EL (cell line): ENCODE measurements around the gene ALX3.

Source experiments
- DNase-seq: peaks from one replicate; pipeline ENCODE4 v3.0.0-alpha.2; 2016

Gene ALX3

DNA sequence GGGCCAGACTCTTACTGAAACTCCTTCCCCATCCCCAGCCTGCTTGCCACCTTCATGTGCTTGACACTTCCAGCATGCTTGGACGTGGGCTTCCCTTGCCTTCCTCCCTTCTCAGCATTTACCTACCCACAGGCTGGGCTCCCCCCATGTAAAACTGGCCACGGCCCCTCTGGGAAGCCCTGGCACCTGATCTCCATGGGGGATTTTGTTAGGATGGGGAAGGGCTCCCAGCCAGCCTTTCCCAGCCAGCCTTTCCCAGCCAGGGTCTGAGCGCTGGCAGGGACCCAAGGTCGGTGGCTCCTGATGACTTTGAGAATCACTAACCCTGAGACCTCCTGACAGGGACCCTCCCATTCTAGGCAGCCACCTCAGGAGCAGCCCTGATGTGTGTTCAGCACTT, 6.7 kb downstream of the ALX3 start:
- DNase-seq: no peak

DNA sequence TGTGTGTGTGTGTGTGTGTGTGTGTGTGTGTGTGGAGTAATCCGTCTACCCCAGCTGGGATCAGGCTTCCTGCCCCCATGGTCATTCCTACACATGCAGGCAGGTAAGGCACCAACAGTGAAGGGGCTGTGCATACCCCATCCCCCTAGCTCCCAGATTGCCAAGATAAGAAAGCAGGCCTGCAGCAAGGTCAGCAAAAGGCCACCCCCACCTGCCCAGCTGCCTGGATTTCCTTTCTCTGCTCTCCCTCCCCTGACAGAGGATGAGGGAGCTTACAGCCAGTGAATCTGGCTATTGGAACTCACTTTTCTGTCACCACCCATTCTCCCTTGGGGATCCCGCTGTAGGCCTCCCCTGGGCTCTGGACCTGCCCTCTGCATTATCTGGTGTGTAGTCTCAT, 7.9 kb downstream of the ALX3 start:
- DNase-seq: no peak

DNA sequence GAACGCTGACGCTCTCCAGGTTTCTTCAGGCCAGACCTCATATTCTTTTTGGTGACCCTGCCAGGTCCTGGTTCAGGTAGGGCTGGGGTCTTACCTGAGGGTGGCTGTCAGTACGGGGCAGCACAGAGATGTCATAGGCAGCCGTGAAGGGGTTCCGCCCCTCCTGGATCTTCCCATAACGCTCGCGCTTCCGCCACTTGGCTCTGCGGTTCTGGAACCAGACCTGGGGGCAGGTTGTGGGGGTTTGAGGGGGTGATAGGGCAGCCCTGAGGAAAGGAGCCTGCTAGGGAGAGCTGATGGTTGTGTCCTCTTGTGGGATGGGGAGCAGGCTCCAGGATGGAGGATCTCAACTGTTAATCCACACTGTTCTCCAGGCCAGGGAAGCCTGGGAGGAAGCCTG, 9.1 kb downstream of the ALX3 start:
- no peak for DNase-seq

DNA sequence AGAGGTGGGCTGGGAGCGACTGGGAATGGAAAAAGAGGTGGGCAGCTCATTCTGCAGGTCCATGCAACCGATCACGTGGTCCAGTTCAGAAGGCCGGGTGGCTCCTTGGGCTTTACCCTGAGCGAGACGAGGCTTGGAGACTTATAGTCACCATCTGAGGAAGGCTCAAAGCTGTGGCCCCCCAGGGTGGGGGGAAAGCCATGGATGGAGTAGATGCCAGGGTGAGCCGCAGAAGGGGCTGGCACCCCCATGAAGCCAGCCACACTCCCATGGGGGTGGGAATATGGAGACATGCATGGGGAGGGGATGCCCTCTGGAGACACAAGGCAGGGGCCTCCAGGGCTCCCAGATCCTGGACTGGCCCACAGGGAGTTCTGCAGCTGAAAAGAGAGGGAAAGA, 9.8 kb downstream of the ALX3 start:
- no peak for DNase-seq

DNA sequence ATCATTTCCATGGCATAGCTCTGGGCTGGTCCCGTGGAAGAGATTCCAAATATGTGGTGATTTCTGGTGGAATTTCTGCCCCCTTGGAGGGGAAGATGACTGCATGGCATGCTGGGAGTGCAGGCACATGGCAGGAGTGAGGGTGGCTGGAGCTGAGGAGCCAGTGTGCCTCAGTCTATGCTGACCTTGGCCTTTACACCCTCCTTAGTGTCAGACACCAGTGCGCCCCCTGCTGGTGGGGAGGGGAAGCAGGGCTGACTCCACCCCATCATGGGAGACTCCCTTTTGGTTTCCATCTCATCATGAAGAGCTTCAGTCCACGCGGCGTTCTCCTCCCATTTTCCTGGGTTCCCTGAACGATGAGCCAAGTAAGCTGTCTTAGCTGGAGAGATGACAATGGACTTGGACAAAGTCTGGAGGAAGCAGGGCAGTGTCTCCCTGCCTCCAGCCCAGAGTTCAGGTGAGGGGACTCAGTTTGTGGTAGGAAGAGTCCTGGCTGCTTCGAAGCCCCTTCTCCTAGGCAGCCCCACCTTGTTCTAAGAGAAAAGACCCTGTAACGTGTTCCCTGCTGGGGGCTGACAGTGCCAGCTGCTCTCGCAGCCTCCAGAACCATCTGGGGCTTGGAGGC, 10.3 kb downstream of the ALX3 start:
- DNase-seq: peak; percentile 37

DNA sequence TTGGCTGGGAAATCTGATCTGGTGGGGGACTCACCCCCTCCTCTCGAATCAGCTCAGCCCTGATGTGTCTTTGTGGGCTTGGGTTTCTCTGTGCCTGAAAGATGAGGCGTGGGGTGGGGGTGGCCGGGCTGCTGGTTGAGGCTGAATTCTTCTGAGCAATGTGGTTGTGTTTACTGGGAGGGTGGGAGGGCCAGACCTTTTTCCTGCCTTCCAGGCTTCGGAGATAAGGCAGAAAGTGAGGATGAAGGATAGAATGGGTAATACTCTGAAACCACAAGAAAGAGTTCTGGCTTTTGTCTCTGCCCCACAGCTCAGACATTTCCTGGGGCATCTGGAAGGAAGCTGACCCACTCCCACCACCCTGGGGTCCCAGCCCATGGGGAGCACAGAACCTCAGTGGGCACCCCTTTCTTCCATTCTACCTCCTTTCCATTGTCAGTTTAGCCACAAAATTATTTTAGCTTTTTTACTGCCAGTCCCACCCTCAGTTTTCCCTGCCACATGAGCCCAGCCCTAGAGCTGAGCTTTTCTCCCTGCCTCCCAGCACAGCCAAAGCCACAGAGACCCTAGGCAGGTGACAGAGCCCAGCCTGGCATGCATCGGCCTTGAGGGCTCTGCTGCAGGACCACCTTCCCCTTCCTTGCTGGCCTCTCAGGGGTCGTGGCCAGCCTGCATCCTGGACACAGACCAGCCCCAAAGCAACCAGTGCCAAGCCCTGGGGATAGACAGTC, 11.2 kb downstream of the ALX3 start:
- no peak for DNase-seq

DNA sequence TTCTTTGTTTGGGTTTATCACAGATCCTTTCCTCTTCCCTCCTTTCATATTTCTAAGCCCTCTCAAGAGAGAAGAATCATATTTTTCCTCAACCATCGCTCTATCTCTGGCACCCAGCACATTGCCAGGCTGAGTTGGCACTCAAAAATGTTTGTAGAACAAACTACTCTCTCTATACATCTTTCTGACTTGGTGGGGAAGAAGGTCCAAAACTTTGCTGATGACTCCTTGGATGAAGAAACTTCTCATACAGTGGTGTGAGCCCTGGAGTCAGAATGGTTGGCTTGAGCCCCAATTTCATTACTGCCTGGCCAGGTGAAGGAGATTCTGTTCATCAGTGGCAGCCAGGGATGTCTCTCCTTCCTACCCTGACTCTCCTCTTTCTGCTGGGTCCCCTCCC, 11.9 kb downstream of the ALX3 start:
- no peak for DNase-seq

DNA sequence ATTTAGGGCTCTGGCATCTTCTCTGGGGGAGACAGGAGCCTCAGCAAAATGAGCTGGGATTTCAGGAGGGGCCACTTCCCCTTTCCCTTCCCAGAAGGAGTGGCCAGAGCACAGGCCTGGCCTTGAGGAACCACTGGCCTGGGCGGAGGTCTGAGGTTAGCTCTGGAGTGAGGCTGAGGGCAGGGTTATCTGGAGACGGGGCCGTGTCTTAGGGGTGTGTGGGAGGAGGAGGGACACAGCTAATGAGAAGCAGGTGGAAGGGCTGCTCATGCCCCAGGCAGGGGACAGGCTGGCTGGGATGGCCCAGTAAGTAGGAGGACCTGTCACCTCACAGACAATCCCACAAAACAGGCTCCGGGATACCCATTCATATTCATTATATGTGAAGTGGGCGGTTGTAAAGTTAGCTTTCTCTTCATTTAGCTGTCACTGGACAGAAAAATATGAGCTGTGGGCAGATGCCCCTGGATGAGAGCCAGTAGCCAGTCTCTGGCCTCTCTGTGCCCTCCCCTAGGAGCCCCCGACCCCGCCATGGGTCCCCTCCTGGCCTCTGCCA, 12.4 kb downstream of the ALX3 start:
- DNase-seq: peak; percentile 39

DNA sequence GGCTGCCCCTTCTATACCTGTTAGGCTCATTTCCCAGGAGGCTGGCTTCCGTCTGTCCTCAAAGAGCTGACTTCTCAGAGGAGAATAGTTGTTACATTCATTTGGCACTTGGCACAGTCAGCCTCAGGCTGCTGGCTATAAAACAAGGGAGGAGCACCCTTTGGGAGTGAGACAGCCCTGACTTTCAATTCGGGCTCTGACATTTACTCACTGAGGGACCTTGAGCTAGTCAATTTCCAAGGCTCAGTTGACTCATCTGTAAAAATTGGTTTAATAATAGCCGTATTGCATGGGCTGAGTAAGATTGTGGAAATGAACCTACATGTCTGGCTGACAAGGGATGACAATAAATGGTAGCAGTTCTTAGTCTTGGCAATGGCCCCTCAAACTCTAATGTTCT, 13.7 kb downstream of the ALX3 start:
- peak; percentile 91 for DNase-seq

DNA sequence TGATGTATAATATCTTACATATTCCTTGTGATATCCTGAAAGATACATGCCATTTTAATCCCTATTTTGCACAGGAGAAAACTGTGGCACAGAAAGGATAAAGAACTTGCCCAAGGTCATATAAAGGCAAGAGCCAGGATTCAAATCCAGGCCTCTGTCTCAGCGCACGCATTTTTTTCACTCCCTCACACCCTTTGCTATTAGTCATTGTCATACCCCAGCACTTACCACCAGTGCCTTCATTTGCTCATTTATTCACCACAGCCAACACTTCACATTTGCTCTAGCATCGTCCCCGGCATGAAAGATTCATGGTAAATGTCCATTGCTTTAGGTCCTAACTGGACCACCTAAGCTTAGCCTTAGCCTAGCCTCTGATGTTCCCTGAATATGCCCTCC, 14.2 kb downstream of the ALX3 start:
- peak; percentile 71 for DNase-seq

DNA sequence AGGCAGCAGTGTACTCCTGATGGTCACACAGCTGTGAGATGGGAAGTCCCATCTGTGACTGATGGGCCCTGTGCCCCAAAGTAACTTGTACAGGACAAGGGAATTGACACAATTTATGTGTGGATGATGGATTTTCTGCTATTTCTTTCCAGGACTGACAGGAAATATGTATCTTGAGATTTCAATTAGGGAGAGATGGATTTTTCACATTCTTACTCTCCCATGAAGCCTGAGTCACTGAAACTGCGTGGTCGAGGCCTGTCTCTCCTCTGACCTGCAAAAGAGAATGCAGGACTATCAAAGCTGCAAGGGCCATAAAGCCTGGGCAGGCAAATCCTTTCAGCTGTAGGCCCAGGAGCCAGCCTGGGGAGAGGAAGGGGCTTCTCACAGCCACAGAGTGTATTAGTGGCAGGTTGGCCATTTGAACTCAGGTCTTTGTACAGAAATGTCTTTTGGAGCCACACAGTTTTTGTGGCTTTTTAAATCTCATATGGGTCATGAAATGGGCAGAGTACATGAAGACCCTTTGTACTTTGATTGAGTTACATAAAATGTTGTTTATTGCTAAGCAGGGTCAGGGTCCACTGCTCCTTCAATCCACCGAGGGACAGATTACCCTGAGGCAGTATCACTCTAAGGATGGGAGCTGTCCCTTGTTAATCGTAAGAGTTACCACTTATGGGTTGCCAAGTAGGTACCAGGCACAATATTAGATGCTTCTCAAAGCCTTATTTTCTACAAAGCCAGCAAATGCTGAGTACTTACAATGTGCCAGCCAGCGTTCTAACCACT, 14.8 kb downstream of the ALX3 start:
- DNase-seq: peak; percentile 87

DNA sequence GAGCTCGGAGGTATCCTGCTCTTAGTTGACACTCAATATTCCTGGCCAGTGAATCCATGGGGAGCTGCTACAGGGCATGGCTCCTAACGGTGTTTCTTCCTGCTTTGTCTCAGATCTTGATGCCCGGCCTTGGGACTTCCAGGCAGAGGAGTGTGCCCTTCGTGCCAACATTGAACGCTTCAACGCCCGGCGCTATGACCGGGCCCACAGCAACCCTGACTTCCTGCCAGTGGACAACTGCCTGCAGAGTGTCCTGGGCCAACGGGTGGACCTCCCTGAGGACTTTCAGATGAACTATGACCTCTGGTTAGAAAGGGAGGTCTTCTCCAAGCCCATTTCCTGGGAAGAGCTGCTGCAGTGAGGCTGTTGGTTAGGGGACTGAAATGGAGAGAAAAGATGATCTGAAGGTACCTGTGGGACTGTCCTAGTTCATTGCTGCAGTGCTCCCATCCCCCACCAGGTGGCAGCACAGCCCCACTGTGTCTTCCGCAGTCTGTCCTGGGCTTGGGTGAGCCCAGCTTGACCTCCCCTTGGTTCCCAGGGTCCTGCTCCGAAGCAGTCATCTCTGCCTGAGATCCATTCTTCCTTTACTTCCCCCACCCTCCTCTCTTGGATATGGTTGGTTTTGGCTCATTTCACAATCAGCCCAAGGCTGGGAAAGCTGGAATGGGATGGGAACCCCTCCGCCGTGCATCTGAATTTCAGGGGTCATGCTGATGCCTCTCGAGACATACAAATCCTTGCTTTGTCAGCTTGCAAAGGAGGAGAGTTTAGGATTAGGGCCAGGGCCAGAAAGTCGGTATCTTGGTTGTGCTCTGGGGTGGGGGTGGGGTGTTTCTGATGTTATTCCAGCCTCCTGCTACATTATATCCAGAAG, 16.7 kb downstream of the ALX3 start:
- peak; percentile 62 for DNase-seq

DNA sequence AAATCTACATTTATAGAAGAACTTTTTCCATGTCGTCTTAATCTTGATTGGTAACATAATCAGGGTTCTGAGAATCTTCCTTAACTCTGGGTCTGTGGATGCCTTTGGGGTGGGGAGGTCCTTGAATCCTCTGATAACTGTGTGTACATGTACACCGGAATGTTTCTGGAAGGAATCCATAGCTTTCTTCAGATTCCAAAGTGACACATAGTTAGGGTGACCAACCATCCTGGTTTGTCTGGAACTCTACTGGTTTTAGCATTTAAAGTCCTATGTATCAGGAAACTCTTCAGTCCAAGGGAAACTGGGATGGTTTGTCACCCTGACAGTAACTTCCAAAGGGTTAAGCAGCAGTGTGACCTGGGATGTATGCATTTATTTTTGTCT, 19.2 kb downstream of the ALX3 start:
- DNase-seq: peak; percentile 56

DNA sequence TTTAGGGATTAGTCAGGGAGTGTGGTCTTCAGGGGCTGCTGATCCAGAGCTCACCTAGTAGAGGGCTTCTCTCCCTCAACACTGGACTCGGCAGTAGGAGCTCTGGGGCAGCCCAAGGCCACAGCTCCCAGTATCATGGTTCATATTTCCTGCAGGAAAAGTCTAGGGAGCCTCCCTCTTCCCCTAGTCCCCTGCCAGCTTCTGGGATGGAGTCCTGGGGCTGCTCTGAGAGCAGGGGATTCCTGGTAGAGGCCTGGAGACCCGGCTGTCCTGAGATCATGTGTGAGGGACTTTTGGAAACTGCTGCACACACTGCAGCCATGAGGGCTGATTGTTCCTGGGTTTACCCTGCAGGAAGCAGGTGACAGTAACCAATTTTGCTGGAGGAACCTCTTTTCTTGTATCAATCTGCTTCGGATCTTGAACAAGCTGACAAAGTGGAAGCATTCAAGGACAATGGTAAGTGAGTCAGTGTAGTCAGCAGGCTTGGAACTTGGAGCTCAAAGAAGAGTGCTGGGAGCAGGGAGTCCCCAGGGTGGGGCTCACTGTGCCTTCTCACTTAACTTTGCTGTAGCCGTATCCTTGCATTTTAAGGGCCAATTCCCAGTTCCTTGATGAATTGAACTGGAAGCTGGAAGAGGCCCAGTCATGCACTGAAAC, 19.7 kb downstream of the ALX3 start:
- no peak for DNase-seq

DNA sequence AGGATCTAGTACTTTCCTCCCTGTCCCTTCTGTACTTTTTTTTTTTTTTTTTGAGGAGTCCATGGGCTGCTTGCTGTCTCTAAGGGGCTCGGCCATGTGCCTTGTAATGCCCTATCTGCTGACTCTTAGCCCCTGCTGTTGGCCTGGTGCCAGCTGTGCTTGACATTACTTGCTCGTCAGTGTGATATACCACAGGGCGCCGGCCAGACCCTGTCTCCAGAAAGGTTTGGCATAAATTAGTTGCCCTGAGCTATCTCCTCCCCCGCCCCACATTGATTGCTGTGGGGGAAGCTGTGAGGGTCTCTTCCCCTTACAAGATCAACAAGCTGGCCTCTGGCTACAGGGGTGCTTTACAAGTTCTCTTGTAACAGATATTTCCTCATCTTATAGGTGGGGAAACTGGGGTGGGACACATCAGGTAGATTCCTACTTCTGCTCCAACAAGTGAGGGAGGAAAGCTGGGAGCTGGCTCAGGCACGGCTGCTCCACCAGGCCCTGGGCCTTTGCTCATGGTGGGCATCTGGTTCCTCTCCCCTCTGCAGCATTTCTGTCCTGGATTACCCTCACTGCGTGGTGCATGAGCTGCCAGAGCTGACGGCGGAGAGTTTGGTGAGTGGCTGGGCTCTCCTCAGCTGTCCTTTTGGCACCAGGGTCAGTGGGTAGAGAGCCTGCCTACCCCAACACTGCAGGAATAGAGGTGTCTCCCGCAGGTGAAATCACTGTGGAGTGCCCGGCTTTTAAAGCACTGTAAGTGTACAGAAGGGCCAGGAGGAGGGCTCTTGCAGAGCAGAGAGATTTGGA, 20.5 kb downstream of the ALX3 start:
- no peak for DNase-seq

DNA sequence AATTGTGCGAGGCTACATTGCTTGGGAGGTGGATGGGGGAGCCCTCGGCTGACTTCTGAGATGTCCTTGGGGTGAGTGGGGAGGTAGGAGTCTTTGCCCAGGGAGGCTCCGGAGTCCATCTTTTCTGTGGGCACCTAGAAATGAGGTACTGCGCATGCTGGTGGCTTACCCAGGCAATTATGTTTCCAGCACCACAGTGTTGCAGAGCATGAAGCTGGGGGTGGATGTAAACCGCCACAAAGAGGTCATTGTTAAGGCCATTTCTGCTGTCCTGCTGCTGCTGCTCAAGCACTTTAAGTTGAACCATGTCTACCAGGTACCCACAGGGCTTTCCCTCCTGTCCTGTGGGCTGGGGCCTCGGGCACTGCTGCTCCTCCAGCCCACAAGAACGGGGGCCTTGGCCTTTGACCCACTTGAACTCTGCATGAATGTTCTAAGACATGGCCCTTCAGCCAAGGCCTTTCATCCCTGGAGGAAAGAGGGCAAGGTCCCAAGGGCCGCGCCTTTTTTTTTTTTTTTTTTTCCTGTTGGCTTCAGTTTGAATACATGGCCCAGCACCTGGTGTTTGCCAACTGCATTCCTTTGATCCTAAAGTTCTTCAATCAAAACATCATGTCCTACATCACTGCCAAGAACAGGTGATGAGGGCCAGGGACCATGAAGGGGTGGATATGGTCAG, 21.4 kb downstream of the ALX3 start:
- no peak for DNase-seq

DNA sequence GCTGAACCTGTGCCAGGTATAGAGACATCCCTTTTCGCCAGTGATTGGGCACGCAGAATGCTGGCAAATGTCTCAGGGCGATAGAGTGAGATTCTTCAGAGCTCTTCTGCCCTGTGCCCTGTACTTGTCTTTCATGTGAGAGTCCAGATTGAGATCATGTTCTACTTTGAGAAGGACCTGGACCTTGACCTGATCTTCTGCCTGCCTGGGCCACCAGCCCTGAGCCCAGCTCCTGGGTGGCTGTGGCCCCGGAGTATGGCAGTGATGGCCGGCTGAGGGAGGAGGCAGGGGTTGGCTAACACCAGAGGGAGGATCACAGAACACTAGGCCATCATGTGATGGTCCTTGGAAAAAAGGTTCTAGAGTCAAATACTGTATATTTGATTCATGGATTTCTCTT, 22.2 kb downstream of the ALX3 start:
- no peak for DNase-seq

DNA sequence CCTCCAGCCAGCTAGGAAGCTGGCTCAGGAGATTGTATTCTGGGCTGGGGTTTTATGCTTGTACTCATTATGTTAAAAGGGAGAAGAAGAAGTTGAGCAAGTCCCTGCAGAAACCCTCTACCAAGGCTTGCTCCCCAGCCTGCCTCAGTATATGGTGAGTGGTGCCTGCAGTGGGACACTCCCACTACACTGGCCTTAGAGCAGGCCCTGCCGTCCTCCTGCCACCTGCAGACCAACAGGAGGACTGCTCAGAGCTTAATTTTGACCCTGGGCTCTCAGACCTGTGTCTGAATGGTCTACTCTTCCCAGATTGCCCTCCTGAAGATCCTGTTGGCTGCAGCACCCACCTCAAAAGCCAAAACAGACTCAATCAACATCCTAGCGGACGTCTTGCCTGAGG, 23.0 kb downstream of the ALX3 start:
- DNase-seq: no peak

DNA sequence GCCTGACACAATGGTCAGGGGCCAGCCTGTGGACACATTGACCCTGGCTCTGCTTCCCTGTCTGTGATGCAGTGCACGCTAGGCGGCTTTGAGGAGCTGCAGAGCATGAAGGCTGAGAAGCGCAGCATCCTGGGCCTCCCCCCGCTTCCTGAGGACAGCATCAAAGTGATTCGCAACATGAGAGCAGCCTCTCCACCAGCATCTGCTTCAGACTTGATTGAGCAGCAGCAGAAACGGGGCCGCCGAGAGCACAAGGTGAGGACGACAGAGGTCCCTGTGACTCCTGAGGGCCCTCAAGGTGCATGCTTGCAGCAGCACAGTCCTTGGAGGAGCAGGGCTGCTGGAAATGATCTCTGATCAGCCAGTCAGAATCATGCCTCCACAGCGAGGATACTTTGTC, 27.5 kb downstream of the ALX3 start:
- DNase-seq: no peak

DNA sequence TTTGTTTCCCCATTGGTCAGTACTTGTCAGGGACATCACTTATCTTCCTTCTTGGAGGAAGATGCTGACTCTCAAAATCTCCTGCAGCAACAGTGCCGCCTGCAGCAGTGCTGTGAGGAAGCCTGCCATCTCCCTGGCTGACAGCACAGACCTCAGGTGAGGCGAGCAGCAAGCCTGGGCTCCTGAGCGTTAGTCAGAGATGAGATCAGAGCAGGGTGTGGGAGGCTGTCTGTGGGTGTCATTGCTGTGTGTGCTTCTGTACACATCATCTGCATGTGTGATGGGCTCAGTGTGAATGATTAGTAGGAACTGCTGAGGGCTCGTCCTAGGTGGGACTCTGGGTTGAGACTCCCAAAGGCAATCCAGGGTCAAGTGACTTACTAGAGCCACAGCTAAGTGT, 29.9 kb downstream of the ALX3 start:
- DNase-seq: no peak

DNA sequence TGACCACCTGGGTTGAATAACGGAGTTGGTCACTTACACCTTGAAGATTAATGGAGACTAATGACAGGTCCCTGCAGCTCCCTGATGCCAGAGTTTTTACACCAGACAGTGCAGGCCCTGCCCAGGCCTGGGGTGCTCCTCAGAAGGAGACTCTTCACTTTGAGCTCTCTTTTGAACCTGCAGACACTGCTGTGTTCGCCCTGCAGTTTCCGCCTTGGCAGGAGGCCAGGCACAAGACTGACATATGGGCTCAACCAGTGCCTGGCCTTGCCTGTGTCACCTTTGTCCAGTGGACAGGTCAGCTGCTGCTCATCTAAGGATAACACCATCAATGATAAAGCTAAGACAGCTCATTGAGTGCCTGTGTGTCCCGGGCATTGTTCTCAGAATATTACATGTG, 30.8 kb downstream of the ALX3 start:
- DNase-seq: no peak
